GM18867 (cell line): ENCODE results near the gene USP2.

Experiments
- ATAC-seq: cut with Tn5 transposase; IDR thresholded peaks from one replicate; pipeline ENCODE4 v1.9.1; 2021; ENCODE audit warnings: mild to moderate bottlenecking, moderate library complexity; ENCODE audit not compliant: unreplicated experiment

The USP2 gene

GRCh38 chr11:119381181-119381988, at the start of gene USP2:
TSS of gene USP2 (minus strand) at chr11:119381690. CDS start at chr11:119373480, 8,210 bp downstream.
- peak; percentile 99 for ATAC-seq

- ATAC-seq, result no peak
These were observed 45.8 kb upstream of the USP2 start for GRCh38 chr11:119427279-119427678.

GRCh38 chr11:119426142-119426541, 44.7 kb upstream of the USP2 start:
- no peak for ATAC-seq

GRCh38 chr11:119424775-119425174, 43.3 kb upstream of the USP2 start:
- no peak for ATAC-seq

- no peak for ATAC-seq
These were observed 42.8 kb upstream of the USP2 start for GRCh38 chr11:119424276-119424675.

GRCh38 chr11:119423509-119424254, 42.2 kb upstream of the USP2 start:
- no peak for ATAC-seq

- no peak for ATAC-seq
These were observed 41.5 kb upstream of the USP2 start, which contains the start of gene THY1 for GRCh38 chr11:119422809-119423508. TSS of gene THY1 (minus strand) at chr11:119423172. CDS start at chr11:119420905, 2,267 bp downstream.

GRCh38 chr11:119421941-119422808, 40.7 kb upstream of the USP2 start:
- ATAC-seq, result no peak

- no peak for ATAC-seq
These were observed 39.9 kb upstream of the USP2 start for GRCh38 chr11:119421351-119421750.

- ATAC-seq, result no peak
These were observed 39.1 kb upstream of the USP2 start for GRCh38 chr11:119420631-119421030.

- ATAC-seq, result no peak
These were observed 38.5 kb upstream of the USP2 start for GRCh38 chr11:119419834-119420492.

- ATAC-seq, result no peak
These were observed 37.8 kb upstream of the USP2 start for GRCh38 chr11:119419246-119419645.

- no peak for ATAC-seq
These were observed 37.3 kb upstream of the USP2 start for GRCh38 chr11:119418759-119419158.

- ATAC-seq, result no peak
These were observed 36.4 kb upstream of the USP2 start for GRCh38 chr11:119417726-119418540.

GRCh38 chr11:119416606-119417580, 35.4 kb upstream of the USP2 start:
- ATAC-seq, result no peak

GRCh38 chr11:119415966-119416365, 34.5 kb upstream of the USP2 start:
- no peak for ATAC-seq

GRCh38 chr11:119415517-119415916, 34.0 kb upstream of the USP2 start:
- ATAC-seq, result no peak

GRCh38 chr11:119414734-119415133, 33.2 kb upstream of the USP2 start:
- no peak for ATAC-seq
